Activated CD4-positive, alpha-beta T cell treated with anti-CD3 and anti-CD28 coated beads, Interleukin-10, Interleukin-2, amounts not matched to agents 100 ng/mL and 50 ng/mL, durations not matched to agents 16 hours and 8 hours (primary cell): Measurements from ENCODE around the gene HOXD9.

Source experiments
- DNase-seq: peaks from one replicate; pipeline ENCODE4 v3.0.0-alpha.2; 2020

The HOXD9 gene

GRCh38 chr2:176172007-176172894 lies 49.7 kb downstream of the HOXD9 start:
- no peak for DNase-seq

- DNase-seq, result no peak
Measured at GRCh38 chr2:176172895-176173566, 50.5 kb downstream of the HOXD9 start.

- DNase-seq, result no peak
Measured at GRCh38 chr2:176173567-176174381, 51.3 kb downstream of the HOXD9 start.

GRCh38 chr2:176174382-176174823 lies 51.9 kb downstream of the HOXD9 start:
- DNase-seq, result no peak
